DMS53 treated with DMSO at 0.1 percent for 48 hours (cell line): ENCODE data around the gene SLAMF1.
A peak's percentile ranks its signal among the peaks of the same experiment; 100 is the strongest.

Source experiments
- DNase-seq: peaks from one replicate; lab custom pipeline; 2025; ENCODE audit not compliant: unreplicated experiment; lab: John Stamatoyannopoulos, UW

SLAMF1 gene

GRCh38 chr1:160625725-160626498 is 20.9 kb downstream of the SLAMF1 start:
- DNase-seq = no peak

DNA sequence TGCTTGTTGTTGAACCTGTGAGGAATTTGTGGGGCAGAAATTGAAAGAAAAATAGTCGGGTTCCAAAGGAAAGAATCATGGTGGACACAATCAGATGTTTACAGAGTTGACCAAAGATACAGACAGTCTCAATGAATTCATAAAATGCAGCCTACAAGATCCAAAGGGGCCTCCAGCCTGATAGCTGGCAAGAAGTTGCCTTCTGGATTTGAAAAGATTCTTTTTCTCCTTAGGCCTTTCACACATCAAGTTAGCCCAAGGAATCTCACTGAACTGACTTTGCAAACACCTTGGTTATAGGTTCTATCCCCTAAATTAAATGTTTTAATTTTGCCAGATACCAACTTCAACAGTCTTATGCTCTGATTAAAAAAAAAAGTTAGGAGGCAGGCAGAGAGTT is 21.5 kb downstream of the SLAMF1 start:
- DNase-seq = no peak

DNA sequence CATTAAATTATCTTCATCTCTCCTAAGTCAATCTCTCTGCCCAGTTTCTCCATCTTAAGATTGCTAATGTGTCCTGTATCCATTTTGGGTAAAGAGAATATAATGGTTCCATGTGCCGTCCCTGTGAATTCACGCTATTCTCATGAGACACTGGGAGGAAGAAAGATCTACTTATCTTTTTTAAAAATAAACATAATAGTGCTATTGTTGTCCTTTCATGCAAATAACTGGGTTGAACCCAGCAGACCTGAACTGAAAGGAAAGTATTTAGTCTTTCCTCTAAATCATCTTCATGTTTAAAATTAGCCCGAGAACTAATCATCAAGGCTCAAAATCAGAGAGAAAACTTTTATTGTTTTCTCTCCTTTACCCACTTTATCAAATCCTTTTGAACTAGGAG is 22.4 kb downstream of the SLAMF1 start:
- DNase-seq = no peak

- no peak for DNase-seq
Measured at GRCh38 chr1:160623862-160624261, 23.0 kb downstream of the SLAMF1 start.

DNA sequence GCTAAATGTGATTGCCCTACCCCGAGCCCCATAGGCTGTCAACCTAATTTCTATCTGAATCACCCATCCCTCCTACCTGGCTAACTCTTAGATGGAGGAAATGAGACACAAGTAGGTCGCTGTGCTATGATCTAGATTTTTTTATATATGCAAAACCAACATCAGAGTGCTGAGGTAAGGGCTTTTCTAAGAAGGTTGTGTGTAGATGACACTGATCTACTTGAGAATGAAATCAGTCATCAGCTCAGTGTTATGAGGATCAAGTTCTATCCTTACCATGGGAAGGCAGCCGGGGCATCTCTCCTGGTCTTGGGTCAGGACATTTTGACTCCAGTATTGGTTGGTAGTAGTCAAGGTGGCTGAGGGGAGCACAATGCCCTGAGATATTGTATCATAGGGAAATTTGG is 23.6 kb downstream of the SLAMF1 start:
- no peak for DNase-seq

DNA sequence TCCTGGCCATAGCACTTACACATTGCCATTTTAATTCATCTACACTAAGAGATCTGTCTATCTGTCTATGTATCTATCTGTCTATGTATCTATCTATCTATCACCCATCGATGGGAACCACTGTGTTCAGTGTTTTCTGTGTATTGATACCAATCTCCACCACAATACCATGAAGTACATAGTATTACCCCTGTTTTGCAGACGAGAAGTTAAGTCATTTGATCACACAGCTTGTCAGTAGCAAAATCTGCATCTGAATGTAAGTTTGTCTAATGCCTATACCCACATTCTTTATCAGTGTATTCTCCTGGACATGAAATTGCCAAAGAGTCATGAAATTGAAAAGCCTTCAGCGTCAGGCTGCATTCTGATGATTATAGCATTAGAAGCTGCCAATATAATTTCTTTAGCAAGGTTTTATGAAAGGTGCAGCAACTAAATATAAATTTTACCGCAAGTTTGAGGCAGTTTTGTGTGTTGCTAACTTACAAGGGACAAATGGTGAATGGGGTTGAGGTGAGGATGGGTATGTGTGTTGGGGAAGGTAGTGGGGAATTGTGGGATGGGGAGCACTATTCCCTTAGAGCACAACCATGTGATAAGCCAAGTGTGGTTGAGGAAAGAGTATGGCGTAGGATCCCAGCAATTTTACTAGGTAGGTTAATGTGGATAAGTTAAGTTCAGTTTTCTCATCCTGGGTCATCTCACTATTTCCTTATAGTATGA is 24.2 kb downstream of the SLAMF1 start:
- no peak for DNase-seq

DNA sequence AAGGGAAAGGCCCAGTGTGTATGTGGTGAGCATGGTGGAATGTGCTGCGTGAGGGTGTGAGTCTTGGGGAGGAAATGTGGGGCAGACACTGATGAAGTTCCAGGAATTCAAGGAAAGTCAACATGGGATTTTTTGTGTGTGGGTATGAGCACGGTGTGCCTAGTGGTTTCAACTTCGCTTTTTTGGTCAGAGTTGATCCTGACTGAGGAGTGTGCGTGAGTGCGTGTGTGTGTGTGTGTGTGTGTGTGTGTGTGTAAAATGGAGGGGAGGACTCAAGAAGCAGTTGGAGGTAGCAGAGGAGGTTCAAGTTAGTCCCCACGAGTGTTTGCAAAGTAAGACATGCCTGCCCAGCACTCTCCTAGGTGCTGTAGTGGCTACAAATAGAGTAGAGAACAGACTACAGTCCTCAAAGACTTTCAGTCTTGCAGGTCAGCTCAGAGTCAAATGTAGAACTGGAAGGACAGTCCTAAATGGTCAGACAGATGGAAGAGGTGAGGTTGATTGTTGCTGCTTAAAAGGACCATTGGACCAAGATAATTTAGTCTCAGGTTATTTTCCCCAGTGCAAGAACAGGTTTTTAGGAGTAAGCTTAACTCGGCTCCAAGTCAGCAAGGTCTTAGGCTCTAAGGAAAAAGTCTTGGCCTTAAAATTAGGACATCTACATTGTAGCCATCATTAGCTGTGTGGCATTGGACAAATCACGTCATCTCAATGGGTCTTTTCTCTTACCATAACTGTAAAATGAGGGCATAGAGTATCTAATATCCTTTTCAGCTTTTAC is 25.0 kb downstream of the SLAMF1 start:
- DNase-seq = no peak

DNA sequence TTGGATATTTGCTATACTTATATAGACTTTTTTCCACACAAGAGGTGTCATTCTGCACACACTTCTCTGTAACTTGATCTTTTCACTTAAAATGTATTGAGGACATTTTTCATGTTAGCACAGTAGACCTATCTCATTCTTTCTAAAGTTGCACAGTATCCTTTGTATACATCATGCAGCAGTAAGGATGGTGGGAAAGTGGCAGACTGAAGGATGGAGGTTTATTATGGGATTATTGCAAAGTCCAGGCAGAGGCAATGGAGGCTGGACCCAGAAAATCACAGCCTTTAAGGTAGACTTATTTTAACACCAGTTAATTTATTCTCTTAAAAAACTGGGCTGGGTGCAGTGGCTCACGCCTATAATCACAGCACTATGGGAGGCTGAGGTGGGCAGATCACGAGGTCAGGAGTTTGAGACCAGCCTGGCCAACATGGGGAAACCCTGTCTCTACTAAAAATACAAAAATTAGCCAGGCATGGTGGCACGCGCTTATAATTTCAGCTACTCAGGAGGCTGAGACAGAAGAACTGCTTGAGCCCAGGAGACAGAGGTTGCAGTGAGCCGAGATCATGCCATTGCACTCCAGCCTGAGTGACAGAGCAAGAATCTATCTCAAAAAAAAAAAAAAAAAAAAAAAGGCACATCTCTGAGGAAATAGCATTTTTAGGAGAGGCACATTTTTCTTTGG is 25.8 kb downstream of the SLAMF1 start:
- no peak for DNase-seq

- DNase-seq = no peak
Measured at GRCh38 chr1:160619742-160620277, 27.0 kb downstream of the SLAMF1 start.

DNA sequence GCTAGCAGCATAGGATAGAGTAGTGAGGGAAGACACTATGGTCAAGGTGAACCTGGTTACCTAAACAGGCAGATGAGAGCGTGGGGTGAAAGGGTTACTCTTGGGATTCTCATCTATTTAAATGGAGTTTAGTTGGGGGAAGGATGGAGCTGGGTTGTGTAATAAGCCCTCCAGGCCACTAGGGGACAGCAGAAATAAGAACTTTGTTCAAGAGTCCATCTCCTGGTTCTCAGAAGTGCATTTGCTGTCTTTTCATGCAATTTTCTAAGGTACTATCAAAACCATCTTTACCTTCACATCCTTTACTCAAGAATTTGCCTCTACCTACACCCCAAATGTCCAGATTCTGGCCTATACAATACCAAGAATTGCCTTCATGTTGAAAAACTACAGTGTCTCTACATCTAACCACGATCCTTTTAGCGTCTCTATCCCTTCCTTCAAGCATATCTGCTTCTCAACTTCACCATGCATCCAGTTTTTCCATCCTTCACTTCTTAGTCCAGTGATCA is 28.0 kb downstream of the SLAMF1 start:
- DNase-seq = peak; percentile 4

DNA sequence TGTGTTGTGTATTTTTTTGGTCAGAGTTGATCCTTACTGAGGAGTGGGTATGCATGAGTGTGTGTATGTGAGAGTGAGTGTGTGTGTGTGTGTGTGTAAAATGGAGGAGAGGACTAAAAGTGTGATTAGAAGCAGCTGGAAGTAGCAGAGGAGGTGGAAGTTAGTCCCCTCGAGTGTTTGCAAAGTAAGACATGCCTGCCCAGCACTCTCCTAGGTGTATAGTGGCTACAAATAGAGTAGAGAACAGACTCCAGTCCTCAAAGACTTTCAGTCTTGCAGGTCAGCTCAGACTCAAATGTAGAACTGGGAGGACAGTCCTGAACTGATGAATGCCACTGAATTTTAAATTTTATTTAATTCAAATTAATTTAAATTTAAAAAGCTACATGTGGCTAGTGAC is 28.5 kb downstream of the SLAMF1 start:
- DNase-seq = no peak

DNA sequence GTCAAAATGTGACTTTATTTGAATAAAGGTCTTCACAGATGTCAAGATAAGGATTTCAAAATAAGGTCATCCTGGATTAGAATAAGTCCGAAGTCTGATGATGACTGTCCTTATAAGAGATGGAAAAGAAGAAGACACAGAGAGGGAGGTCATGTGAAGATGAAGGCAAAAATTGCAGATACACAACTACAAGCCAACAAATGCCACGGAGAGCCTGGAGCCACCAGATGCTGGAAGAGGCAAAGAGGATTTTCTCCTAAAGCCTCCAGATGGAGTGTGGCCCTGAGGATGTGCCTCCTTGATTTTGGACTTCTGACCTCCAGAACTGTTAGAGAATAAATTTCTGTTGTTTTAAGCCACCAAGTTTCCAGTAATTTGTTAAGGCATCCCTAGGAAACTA is 31.2 kb downstream of the SLAMF1 start:
- DNase-seq = no peak

- no peak for DNase-seq
Measured at GRCh38 chr1:160614410-160614809, 32.4 kb downstream of the SLAMF1 start.

- no peak for DNase-seq
Measured at GRCh38 chr1:160612613-160613218, 34.1 kb downstream of the SLAMF1 start.

DNA sequence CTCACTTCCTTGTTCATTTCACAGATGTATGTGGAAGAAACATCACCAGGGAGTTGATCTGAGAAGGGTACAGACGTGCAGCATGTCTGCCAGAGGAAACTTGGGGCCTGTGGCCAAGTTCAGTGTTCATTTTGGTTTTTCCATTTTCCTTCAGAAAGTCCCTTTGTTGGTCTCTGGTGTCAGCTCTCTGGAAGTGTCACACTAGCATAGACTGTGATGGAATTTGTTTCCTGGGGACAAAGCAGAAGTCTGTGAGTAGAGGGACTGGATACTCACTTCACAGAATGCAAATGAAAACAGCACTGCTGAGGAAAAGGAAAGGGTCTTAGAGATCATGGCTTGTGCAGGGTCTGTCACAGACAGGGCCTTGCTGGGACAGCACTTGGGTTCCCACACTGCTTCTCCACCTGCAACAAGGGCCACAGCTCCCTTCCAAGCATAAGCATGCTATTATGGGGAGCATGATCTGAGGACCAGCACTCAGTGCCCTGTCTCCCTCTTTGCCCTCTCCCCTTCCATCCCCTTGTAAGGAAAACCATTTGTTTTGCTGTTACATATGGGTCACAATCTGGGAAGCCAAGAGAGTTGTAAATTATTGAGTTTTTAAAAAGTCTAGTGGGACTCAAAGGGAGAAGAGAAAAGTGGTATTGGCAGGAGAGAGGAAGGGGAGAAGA is 36.1 kb downstream of the SLAMF1 start:
- DNase-seq = no peak

DNA sequence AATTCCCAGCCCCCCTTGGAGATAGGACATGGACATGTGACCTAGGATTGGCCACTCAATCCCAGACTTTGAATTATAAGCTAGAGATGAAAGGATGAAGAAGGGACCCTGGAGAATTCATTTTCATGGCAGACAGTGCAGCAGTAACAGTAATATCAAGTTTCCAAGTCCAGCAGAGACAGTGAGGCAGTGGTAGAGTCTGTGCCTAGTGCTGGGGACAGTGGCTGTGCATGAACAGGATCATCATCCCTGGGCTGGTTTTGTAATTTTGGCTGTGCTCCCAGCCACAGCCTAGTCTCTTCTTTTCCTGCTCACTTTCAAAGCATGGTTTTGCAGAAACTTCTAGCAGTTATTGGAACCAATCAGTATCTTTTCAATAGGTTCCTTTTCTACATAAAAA is 37.9 kb downstream of the SLAMF1 start:
- no peak for DNase-seq

DNA sequence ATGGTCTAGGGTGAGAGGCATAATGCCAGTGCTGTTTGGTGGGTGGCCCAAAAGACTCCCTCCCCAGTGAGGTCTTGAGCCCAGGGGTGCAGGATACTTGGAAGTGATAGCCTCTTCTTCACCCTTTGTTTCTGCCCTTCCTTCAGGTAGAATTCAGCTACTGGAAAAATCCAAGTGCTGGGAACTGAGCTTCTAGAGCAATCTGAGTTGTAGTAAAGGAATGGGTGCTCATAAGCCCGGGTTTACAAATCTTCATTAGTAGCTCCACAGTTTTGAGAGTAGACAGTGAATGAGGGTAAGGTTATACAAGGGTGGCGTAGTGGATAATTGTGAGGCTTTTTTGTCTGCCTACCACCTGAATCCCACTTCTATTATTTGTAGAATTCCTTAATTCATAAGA is 38.3 kb downstream of the SLAMF1 start:
- DNase-seq = no peak

- DNase-seq = no peak
Measured at GRCh38 chr1:160608057-160608456, 38.8 kb downstream of the SLAMF1 start.

GRCh38 chr1:160607672-160608032 is 39.2 kb downstream of the SLAMF1 start:
- no peak for DNase-seq
